ENCODE results near the gene NUF2.

- no peak for TF ChIP-seq CTCF (IDR thresholded peaks at IDR 0.05)
- no peak for TF ChIP-seq POLR2A (IDR thresholded peaks at IDR 0.05)
Observed at GRCh38 chr1:163401211-163401610, 79.5 kb downstream of the NUF2 start.
